ENCODE measurements around the gene EIF1AX.
"Not testable (repeated sequence)": the region's sequence is repeated elsewhere in the genome, so short reads cannot be mapped to it uniquely, and the experiment has no call there.

The EIF1AX gene

GRCh38 chrX:20141281-20142220, at the start of gene EIF1AX:
Gene EIF1AX (minus strand): TSS chrX:20141838. CDS start chrX:20141640, 198 bp downstream.
- peak; percentile 92 for DNase-seq

DNA sequence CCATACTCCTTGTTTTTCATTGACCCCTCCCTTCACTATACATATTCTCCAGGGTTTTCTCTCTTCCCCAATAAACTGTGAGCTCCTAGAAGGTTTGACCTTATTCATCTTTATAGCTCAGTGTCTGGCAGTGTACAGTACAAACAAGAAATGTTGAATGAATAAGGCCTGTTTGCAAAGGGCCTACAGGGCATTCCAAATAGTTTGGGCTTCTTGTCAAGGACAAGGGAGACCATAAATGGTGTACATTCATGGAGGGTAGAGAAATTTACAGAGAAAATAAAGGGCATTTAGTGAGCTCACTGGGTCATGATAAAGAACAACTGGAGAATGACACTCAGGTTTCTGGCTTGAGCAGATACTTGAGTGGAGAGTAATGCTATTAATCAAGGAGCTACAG, 47.5 kb upstream of the EIF1AX start:
- DNase-seq = no peak

DNA sequence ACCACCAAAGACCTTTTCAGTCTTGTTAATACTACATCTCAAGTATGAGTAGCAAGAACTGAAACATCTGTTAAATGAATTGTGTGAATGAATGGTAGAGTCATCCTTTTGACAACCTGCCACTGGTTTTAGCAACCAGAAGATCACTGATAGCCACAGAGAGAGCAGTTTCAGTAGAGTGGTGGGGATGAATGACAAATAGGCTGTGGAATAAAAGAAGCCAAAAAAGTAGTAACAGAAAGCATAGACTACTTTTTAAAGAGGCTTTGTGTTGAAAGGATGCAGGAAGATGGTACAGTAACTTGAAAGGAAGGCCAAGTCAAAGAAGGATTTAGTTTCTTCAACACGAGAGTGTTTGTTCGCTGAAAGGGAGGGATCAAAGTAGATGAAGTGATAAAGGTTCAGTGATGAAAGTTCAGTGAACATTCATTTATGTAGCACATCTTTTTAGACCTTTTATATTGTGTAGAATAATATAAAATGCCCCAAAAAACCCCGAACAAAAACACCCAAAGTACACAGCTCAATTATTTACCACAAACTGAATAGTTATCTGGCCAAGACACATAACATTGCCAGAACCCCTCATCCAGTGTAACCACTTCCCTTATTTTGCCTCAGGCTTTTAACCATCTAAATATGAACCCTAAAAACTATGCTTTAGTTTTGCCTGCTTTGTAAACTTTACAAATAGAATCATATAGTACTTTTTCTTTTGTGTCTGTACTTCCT, 40.1 kb upstream of the EIF1AX start:
- DNase-seq = no peak

- DNase-seq = no peak
Observed at GRCh38 chrX:20177093-20177492, 35.5 kb upstream of the EIF1AX start.

DNA sequence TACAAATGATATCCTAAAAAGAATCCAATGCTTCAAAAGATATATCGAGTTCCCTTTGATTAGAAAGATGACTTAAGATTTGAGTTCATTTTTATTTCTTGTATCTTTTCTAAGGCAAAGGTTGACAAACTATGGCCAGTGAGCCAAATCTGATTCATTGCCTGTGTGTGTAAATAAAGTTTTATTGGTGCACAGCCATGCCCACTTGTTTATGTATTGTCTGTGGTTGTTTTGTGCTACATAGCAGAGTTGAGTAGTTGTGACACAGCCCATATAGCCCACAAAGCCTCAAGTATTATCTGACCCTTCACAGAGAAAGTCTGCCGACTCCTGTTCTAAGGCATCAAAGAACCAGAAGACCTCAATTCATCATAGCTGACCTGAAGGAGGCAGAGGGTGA, 32.2 kb upstream of the EIF1AX start:
- no peak for DNase-seq

DNA sequence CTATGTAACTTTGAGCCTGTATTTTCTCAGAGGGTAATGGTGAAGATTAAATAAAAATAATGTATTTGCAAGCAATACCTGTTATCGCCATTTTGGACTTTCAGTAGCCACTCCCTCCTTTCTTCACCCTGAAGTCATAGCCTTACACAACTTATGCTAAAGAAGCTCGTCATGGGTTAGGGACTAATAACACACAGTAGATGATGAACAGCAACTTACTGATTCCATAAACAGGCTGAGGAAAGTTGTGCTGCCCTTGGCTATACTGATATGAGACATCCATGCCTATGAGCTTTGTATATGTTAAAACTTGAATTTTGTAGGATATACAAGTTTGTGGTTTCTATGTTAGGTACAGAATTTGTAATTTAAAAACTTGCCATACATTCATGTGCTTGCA, 31.7 kb upstream of the EIF1AX start:
- no peak for DNase-seq

DNA sequence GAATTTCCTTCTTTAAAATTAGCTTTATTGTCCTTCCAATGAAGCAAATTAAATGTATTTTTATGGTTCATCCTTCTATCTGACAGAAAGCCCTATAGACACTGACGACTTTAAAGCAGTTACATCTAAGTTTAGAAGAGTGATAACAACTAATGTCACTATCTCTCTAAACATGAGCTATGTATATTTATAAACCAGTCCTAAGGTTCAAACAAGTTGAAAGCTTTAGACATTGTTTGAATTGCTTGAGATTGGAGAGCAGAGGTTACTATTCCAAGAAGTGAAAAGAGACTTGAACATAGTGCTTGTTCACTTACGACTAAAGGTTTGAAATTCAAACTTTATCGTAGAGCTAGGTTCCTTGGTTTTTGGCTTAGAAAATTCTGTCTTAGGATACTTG, 30.2 kb upstream of the EIF1AX start:
- DNase-seq = no peak

GRCh38 chrX:20162516-20162915, 20.9 kb upstream of the EIF1AX start:
- DNase-seq = not testable (repeated sequence)

- DNase-seq = no peak
Observed at GRCh38 chrX:20159797-20160385, 18.3 kb upstream of the EIF1AX start.

- DNase-seq = no peak
Observed at GRCh38 chrX:20151689-20152088, 10.1 kb upstream of the EIF1AX start.

- DNase-seq = no peak
Observed at GRCh38 chrX:20149326-20149725, 7.7 kb upstream of the EIF1AX start.

DNA sequence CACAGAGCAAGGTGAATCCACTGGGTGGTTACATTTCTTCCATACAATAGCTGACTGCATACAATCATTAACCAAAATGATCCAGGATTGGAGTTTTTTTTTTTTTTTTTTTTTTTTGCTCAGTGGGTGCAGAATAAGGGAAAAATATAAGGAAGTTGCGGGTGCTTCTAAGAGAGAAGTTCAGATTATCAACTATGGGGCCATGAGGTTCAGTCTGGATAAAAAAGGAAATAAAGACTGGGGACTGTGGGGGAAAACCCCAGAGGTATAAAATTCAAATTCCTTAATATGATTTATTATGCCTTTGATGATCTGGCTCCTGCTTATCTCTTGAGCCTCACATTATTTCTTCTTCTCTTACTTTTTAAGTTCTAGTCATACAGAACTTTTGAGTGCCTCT, 5.9 kb upstream of the EIF1AX start:
- no peak for DNase-seq

DNA sequence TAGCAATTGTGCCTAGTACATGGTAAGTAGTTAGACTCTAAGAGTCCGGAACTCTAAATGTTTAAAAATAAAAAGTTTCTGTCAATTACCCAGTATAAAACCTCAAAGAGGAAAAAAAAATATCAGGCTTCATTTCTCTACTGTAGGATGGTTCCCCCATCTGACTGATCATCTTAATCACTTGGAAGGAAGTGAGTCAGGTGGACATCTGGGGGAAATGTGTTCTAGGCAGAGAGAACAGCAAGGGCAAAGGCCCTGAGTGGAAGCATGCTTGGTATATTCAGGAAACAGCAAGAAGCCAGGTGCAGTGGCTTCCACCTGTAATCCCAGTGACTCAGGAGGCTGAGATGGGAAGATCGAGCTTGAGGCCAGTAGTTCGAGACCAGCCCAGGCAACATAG, 2.9 kb upstream of the EIF1AX start:
- no peak for DNase-seq

- DNase-seq = no peak
Observed at GRCh38 chrX:20143561-20143960, 1.9 kb upstream of the EIF1AX start.

GRCh38 chrX:20143111-20143510, 1.5 kb upstream of the EIF1AX start:
- DNase-seq = no peak

DNA sequence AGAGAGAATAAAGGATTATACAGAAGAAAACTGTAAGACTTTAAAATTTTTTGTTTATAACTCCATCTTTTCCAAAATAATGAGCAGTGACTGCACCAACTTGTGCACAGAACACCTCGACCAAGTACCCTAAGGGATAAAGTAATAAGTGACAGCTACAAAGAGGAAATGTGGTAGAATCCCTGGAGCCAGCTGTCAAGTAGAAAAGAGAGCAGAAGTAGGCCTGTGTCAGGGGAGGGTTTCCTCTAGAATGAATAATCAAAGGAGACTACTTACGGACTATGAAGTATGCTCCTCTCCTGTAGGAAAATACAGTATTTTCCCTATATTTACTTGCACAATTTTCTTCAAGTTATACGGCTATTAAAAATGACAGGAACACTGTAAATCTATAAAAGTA, 1.2 kb downstream of the EIF1AX start:
- DNase-seq = no peak

GRCh38 chrX:20139966-20140365, 1.7 kb downstream of the EIF1AX start:
- no peak for DNase-seq

DNA sequence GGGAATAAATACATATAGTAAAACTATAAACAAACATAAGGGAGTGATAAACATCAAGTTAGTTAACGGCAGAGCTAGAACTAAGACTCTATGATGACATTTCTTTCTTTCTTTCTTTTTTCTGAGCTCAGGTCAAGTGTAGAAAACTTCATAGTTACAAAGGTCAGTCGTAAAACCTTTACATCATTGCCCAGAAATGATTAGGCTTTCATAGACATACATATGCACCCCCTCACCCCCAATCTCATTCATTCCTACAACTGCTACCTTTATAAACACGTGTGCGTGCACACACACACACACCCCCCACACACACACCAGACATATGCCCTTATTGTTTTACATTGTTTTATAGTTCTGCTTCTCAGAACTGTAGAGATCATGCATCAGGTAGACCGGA, 5.7 kb downstream of the EIF1AX start:
- DNase-seq = no peak

DNA sequence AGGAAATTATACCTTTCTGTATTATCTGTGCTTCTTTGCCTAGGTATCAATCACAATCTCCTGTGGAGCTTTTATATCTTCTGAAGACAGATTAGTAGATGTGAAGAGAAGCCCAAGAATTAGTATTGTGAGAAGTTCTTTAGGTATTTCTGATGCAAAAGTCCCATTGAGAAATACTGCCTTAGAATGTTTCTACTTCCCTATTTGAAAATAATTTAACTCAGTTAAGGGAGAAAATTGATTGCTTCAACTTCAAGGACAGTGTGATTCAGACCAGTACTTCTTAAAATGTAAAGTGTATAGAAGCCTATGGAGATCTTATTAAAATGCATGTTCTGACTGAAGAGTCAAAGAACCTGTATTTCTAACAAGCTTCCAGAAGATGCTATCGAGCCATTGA, 9.0 kb downstream of the EIF1AX start:
- no peak for DNase-seq

DNA sequence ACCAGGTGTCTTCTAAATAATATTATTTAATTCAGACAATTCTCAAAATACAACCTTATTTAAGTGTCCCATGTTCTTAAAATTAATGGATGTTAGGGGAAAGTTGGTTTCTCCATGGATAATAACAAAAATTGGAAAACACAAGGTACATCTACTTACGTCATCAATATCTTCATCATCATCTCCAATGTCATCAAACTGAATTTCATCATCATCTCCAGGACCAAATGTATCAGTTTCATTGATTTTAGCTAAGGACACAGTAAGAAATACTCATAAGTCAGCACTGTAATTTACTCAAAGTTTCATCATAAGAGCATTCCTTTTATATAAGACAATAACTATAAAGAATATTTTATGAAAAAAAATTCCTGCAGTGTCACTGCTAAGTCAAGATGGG, 11.3 kb downstream of the EIF1AX start:
- DNase-seq = no peak

- no peak for DNase-seq
Observed at GRCh38 chrX:20129547-20129946, 12.1 kb downstream of the EIF1AX start.

- no peak for DNase-seq
Observed at GRCh38 chrX:20128670-20129069, 13.0 kb downstream of the EIF1AX start.

- not testable (repeated sequence) for DNase-seq
Observed at GRCh38 chrX:20127440-20127839, 14.2 kb downstream of the EIF1AX start.

DNA sequence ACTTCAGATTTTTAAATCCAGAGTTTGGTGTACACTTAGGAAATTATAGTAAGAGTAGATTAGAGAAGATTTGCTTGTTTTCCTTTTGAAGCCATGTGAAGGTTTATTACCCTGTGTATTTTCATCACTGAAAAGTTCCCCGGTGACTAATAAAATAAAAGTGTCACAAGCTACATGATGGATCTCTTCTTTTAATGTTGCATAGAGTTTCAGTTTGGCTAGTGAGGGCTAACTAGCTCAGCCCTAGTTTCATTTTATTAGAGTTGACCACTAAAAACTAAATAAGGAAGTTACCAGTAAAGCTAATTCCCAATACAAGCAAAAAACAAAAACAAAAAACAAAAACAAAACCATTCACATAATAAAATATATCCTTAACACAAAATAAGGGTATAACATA, 14.8 kb downstream of the EIF1AX start:
- not testable (repeated sequence) for DNase-seq

All from NCI-H774 (cell line).